ENCODE measurements around the gene KLHL6. TPM values are rescaled to one million over a fixed set of nuclear protein-coding genes. Genes with fewer than 3 reads are reported as not detected.

KLHL6 gene
- total and polyA plus RNA-seq, 2 of the 8 experiments (the other 6 are each of a cell fraction or from before 2014, with no cell fraction given), result 0.05 TPM; not detected in 1

GRCh38 chr3:183466575-183466974, 88.9 kb downstream of the KLHL6 start:
- no peak overlapping the region for H3K27ac ChIP-seq (ENCODE audit: low read depth, low read length)
- WGBS, 2 experiments (ENCODE audit: extremely low coverage in 1 of 2, insufficient coverage in 1 of 2, insufficient read length in 1 of 2, insufficient replicate concordance in 2 of 2, low coverage in 1 of 2, low lambda C conversion rate in 2 of 2, missing lambda C conversion rate in 1 of 2), result 87% methylated on average over 3 of the region's 3 CpGs; no CpG with 5 or more reads in 1 of the 2 experiments
- TF ChIP-seq ASH2L (IDR thresholded peaks at IDR 0.05; ENCODE audit: low read length) (no peak), SIN3A (conservative IDR thresholded peaks at IDR 0.05 in 1 of 2, IDR thresholded peaks at IDR 0.05 in 1 of 2; ENCODE audit: low read depth in 1 of 2, low read length in 2 of 2) (peak; percentile 68 to 73; a peak in 1 of 4 replicates)
- ChIA-PET CTCF (ENCODE audit: partially characterized antibody) (interaction anchor here (1.0 to 1.5 kb wide), 3 partner anchors 11 to 359 kb away, joined by 3 to 8 read pairs (median 3); partner anchors contain the start of gene MAP6D1), POLR2A (ENCODE audit: partially characterized antibody) (no interaction called here)
- no peak overlapping the region for H3K18ac ChIP-seq (ENCODE audit: extremely low read depth, low read length)
- H4K91ac ChIP-seq (replicated peaks; ENCODE audit: insufficient read length, low read length), result no peak overlapping the region
- no peaks in the 10 kb centered on the region for H3K27me3 ChIP-seq (replicated peaks in 1 of 4; ENCODE audit: control insufficient read depth in 3 of 4, extremely low read depth in 1 of 4, insufficient read depth in 3 of 4, low read length in 3 of 4)
- FAIRE-seq (no peak), DNase-seq (ENCODE audit: low read depth in 1 of 2, low spot score in 2 of 2) (peak in 1 of 2 experiments; percentile 35)
- H3K4me1 ChIP-seq (replicated peaks in 1 of 4; ENCODE audit: control insufficient read depth in 3 of 4, insufficient read depth in 4 of 4, low read length in 3 of 4), result no peaks in the 10 kb centered on the region
- H3K23me2 ChIP-seq (ENCODE audit: low read depth, low read length), result no peaks in the 10 kb centered on the region
- H2AK5ac ChIP-seq (ENCODE audit: low read depth, low read length), result no peak overlapping the region
- no peak overlapping the region for H2AFZ ChIP-seq (ENCODE audit: low read length)
- no peak overlapping the region for H4K5ac ChIP-seq (ENCODE audit: insufficient read length, low read depth, low read length)
- H3K14ac ChIP-seq (ENCODE audit: insufficient read length), result no peak overlapping the region
- H2BK12ac ChIP-seq (ENCODE audit: low read depth, low read length), result no peak overlapping the region
- no peak overlapping the region for H3K9ac ChIP-seq (replicated peaks in 1 of 4; ENCODE audit: extremely low read depth in 1 of 4, low read depth in 3 of 4, low read length in 3 of 4)
- no peak overlapping the region for H3K4me2 ChIP-seq (ENCODE audit: insufficient read depth in 1 of 2, low read depth in 2 of 2, low read length in 2 of 2)
- H3K79me1 ChIP-seq (ENCODE audit: low read depth, low read length), result no peaks in the 10 kb centered on the region
- H3K36me3 ChIP-seq (ENCODE audit: control insufficient read depth in 2 of 4, insufficient read depth in 4 of 4, low read length in 3 of 4), result no peaks in the 10 kb centered on the region
- no peaks in the 10 kb centered on the region for H3K9me3 ChIP-seq (ENCODE audit: insufficient read depth in 2 of 2, low read depth in 1 of 2, low read length in 1 of 2)
- no peak overlapping the region for H3K4me3 ChIP-seq (ENCODE audit: extremely low read depth in 1 of 4, insufficient read depth in 2 of 4, low read depth in 3 of 4, low read length in 4 of 4)
- no peak overlapping the region for H3K4ac ChIP-seq (replicated peaks; ENCODE audit: insufficient read length, low read depth, low read length)
- no peak overlapping the region for H3K23ac ChIP-seq (ENCODE audit: insufficient read length)
- H2BK120ac ChIP-seq (replicated peaks; ENCODE audit: low read depth, low read length), result no peak overlapping the region
- H2BK15ac ChIP-seq (ENCODE audit: low read length), result no peak overlapping the region
- no peak overlapping the region for H4K8ac ChIP-seq (ENCODE audit: extremely low read depth, insufficient read depth, low read length)
- H4K20me1 ChIP-seq (replicated peaks in 1 of 2; ENCODE audit: control insufficient read depth in 1 of 2, insufficient read depth in 2 of 2, low read length in 2 of 2), result no peaks in the 10 kb centered on the region
- no peak overlapping the region for H2BK5ac ChIP-seq (ENCODE audit: low read depth, low read length)
- H3K56ac ChIP-seq (replicated peaks; ENCODE audit: insufficient read length, low read depth, low read length), result no peak overlapping the region
- H2BK20ac ChIP-seq (ENCODE audit: low read length), result no peak overlapping the region
- H3K79me2 ChIP-seq (ENCODE audit: control insufficient read depth in 1 of 2, insufficient read depth in 2 of 2, low read length in 2 of 2), result no peaks in the 10 kb centered on the region
